Stomach (tissue), 4 donors: ENCODE measurements around the gene KLRG1.

Experiments used
- EP300 ChIP-seq: sonication (generic); formaldehyde crosslinking; IDR thresholded peaks from one replicate; pipeline ENCODE4 v1.6.1; 2017; ENCODE audit warnings: antibody characterized with exemption
- TF ChIP-seq, protein P1 (sequence below), 7 experiments: fragments of 450-650 bp in 4 of 7; fragments of 200-600 bp in 3 of 7; sonication (generic) in 3 of 7; IDR thresholded peaks; one replicate each; pipeline ENCODE4 v1.5.1; 2016 to 2019; ENCODE audit warnings: antibody characterized with exemption in 7 of 7, control low read depth in 2 of 7, mild to moderate bottlenecking in 1 of 7

DNA sequence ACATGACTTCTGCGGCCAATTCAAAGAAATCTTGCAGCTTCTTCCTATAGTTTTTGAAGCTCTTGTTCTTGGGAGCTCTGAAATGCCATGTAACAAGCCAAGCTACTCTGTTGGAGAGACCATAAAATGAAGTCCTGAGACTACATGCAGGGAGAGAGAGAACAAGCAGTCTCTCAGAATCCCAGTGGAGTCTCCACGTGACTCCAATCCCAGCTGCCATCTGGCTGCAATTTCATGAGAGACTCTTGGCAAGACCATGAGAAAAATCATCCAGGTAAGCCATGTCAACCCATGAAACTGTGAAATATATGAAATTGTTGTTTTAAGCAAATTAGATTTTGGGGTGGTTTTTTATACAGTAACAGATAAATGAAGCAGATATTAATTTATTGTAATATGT is 54.4 kb downstream of the KLRG1 start:
- TF ChIP-seq, protein P1, sequence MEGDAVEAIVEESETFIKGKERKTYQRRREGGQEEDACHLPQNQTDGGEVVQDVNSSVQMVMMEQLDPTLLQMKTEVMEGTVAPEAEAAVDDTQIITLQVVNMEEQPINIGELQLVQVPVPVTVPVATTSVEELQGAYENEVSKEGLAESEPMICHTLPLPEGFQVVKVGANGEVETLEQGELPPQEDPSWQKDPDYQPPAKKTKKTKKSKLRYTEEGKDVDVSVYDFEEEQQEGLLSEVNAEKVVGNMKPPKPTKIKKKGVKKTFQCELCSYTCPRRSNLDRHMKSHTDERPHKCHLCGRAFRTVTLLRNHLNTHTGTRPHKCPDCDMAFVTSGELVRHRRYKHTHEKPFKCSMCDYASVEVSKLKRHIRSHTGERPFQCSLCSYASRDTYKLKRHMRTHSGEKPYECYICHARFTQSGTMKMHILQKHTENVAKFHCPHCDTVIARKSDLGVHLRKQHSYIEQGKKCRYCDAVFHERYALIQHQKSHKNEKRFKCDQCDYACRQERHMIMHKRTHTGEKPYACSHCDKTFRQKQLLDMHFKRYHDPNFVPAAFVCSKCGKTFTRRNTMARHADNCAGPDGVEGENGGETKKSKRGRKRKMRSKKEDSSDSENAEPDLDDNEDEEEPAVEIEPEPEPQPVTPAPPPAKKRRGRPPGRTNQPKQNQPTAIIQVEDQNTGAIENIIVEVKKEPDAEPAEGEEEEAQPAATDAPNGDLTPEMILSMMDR (IDR thresholded peaks at IDR 0.05), result no peak
- no peak for TF ChIP-seq EP300
